HG03039 (cell line): Measurements from ENCODE around the gene RALGPS1.
"Not testable (repeated sequence)": the region's sequence is repeated elsewhere in the genome, so short reads cannot be mapped to it uniquely, and the experiment has no call there.

ENCODE experiments used
- ATAC-seq: cut with Tn5 transposase; IDR thresholded peaks from one replicate; pipeline ENCODE4 v1.9.1; 2021; ENCODE audit warnings: mild to moderate bottlenecking, moderate library complexity; ENCODE audit not compliant: unreplicated experiment

The RALGPS1 gene

DNA sequence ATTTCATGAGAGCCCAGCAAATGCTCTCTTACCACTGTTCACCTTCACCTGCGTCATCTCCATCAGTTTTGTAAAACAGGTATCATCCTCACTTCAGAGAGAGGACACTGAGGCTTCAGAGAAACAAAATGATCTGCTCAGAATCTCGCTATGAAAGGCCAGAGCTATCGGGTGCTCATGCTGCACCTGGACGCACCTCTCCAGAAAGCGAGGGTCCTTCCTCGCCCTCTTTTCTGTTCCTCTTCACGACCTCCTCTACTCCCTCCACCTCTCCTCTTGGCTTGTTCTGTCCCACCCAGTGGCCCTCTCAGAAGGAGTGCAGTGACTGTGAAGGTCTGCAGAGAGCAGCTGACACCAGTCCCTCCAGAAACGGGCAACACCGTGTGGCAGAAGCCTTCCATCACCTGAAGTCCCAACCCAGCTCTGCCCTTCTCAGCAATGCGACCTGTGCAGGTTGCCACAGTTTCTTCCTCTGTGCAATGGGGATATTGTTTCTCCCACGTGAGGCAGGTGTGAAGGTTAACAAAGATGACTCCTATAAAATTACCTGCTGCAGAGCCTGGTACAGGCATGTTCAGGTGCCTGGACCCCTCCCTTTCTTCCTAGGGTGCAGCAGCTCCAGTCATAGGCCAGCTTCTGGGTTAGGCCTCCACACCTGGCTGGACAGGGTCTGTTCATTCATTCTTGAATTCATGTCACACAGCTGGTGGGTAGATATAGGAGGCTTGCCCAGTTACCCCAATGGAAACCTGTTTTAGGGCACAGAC lies 253.2 kb downstream of the RALGPS1 start:
- ATAC-seq: no peak

DNA sequence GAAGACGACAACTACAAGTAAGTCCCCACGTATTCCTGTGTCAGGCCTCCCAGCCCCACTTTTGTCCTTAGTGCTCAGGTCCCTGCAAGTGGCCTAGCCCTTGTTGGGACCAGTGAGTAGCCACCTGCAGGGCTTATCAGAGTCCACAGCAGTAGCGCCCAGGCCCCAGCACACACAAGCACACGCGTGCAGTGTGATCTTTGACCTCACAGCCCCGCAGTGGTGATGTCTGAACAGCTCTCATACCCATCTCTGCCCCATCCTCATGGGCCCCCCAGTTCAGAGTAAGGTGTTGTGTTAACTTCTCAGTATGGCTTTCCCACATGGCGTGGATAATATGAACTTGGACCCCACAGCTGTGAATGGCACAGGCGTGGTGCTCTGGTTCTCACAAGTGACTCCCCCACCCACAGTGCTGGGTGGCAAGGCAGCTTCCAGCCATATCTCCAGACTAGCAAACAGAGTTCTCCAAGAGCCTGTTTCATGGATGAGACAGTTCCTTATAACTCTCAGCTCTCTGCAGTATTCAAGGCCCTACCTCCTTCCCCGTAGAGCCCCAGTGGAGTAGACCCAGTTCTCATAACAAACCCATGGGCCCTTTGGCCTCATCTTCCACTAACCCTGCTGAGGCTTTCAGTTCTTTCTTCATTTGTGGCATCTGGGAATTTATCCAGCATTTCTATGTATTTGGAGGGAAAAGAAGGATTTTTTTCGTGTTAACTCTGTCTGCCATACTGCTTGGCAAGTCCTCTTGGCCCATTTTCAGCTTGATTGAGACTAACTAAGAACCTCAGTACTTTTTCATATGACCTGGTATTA lies 254.4 kb downstream of the RALGPS1 start:
- no peak for ATAC-seq

DNA sequence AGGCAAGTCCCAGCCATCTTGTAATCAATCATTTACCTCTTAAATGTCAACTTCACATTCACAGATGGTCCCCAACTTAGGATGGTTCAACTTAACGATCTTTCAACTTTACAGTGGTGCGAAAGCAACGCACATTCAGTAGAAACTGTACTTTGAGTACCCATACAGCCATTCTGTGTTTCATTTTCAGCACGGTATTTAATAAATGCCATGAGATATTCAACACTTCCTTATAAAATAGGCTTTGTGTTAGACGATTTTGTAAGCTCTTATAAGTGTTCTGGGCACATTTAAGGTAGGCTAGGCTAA lies 254.9 kb downstream of the RALGPS1 start:
- no peak for ATAC-seq

DNA sequence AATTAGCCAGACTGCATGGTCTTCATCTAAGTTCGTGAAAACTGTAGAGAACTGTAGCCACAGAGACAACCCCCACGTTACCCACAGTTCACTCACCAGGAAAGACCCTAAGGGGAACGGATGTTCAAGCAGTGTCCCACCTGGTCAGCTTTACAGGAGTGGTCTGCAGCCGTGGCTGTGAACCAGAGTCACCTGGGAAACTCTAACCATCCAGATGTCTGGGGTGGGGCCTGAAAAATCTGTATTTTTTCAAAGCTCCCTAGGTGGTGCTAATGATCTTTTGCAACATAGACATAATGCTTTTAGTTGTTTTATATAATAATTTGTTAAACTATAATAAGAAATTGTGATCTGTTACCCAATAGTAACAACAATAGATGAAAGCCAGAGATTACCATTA lies 255.5 kb downstream of the RALGPS1 start:
- no peak for ATAC-seq

DNA sequence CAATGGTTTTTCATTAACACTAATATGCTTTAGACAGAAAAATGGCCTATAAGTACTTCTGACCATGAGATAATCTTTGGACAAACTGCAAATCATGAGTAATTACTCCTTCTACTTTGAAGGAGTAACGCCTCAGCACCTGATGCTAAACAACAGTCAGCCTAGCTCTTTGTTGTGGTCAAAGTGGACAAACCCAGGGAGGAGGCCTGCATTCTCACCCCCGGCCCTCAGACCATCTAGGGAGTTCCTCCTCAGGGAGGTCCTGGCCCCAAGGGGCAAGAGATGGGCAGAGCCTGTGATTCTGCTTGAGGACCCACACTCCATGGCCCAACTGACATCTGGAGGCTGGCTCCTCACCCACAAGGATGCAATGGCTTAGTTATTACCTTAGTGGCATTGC lies 256.1 kb downstream of the RALGPS1 start:
- ATAC-seq: no peak

DNA sequence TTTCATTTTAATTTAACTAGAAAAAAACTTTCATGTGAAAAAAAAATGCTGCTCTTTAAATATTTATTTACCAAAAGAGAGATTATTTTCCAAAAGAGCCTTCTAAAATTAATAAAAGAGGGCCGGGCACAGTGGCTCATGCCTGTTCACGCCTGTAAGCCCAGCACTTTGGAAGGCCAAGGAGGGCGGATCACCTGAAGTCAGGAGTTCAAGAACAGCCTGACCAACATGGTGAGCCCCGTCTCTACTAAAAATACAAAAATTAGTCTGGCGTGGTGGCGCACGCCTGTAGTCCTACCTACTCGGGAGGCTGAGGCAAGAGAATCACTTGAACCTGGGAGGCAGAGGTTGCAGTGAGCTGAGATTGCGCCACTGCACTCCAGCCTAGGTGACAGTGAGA lies 256.8 kb downstream of the RALGPS1 start:
- ATAC-seq: not testable (repeated sequence)

DNA sequence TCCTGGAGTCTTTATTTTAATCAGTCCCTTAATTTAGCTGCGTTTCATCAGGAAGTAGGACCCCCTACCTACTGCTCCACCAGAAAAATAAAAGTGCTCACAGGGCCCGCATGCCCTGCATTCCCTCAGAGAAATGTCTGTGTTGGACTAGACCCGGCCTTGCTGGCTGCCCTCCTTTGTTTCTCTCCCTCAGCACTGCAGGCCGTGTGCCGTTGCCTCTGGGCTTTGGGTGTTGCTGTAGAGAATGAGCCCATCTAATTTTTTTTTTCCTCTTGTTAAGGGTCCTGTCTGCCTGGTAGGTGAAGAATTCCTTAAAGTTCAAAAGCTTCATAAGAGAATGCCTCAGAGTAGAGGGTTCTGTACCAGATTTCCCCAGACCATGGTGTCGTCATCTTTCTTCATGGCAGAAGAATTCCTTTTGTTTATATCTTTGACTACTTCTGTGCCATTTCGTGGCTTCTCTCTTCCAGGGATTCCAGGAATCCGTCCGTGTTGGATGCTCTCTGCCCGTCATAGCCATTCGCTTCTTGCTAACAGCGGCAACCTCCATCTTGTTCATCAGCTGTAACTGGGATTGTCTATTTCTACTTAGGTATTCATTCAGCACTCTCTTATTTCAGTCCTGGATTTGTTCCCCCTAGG lies 257.6 kb downstream of the RALGPS1 start:
- no peak for ATAC-seq

DNA sequence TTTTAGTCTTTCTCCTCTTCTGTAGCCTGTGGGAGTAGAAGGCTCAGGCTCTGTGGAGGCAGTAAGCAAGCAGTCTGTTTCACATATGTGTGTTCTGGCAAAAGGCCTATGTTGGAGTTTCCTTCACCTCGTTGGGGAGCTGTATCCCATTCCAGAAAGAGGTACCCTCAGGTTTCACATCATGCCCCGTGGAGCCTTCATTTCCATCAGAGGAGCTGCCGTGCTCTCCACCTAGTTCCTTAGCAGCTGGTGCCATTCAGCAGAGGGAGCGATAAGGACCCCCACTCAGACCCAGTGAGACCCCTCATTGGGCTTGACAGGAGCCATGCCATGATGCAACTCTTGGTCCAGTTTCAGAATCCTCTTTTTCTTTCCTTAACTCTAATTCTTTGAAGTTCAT lies 258.5 kb downstream of the RALGPS1 start:
- no peak for ATAC-seq

DNA sequence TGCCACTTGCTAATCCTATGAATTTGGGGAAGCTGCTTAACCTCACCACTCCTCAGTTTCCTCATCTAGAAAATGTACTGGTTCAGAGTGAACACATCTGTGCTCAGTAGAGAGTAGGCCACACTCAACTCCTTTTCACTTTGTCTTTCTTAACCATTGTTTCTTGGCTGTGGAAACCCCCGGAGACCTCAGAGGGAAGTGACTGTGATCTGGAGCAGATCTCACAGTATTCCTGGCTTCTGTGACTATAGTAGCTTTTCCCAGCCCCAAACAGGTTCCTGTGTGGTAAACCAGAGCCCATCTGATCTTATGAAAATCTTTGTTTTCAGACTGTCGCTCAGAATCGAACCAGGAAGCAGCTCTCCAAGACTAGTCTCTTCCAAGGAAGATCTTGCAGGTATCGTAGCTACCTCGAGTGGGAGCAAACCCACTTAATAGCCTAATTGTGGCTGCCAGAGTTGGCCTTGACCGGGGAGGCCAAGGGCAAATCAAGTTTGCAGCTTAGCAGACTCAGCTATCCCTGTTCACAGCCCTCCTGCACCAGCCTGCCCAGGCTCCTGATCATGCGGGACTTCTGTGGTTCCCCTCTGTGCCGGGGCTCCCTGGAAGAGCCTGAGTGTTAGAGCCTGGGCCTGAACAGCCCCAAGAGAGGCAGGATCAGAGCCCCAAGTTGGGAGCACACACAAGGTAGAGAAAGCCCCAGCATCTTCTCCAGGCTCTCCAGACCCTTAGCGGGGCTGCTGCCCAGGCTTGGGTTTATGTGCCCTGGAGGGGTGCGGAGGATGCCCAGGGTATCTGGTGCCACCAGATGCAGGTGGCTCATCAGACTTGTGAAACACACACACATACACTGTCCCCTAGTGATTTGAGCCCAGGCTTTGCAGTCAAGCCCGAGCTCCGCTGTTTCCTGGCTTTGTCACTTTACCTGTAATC lies 260.1 kb downstream of the RALGPS1 start:
- ATAC-seq: no peak

DNA sequence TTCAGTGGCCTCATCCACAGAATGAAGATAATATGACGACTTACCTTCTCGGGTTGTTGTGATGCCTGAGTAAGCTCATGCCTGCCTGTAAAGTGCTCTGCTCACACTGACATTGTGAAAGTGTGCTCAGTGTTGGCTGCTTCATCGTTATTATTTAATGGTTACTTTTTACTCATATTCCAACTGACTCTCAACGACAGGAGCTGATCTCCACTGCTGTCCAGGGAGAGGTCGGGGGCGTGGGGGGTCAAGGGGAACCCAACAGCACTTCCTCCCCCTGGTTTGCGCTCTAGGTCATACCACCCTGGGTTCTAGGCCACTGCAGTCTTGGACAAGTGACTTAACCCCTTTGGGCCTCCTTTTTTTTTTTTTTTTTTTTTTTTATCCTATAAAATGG lies 260.7 kb downstream of the RALGPS1 start:
- no peak for ATAC-seq

DNA sequence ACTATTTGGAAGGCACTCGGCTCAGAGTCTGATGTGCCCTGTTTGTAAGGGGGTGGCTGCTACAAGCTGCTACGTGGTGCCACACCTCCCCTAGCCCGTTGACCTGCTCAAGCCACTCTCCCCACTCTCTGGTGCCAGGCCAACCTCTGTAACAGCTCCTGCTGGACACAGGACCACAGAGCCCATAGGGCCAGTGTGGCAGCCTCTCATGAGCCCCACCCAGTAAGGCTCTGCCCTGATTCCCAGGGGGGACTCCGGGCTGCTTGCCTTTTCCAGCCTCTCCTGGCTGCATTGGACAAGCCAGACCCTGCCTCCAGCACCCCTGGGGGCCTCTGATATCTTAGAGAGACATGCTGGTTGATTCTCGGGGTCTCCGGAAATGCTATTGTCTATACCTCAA lies 261.2 kb downstream of the RALGPS1 start:
- ATAC-seq: no peak

DNA sequence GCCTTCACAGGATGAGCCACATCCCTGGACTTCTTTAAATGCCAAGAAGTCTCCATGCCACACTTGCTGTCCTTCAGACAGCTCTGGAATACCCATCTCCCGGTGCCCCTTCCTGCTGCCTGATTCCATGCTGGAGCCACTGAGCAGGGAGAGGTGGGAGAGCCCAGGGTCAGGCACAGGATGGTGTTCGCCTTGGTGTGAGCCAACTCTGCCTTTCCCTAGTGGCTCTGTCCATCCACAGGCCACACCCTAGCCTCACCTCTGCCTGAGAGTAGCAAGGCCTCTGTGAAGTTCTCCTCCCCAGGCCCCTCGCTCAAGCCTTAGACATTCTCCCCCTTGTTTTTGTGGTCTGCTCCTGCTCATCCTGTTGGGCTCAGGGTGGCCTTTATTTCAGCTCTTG lies 262.0 kb downstream of the RALGPS1 start:
- ATAC-seq: no peak

DNA sequence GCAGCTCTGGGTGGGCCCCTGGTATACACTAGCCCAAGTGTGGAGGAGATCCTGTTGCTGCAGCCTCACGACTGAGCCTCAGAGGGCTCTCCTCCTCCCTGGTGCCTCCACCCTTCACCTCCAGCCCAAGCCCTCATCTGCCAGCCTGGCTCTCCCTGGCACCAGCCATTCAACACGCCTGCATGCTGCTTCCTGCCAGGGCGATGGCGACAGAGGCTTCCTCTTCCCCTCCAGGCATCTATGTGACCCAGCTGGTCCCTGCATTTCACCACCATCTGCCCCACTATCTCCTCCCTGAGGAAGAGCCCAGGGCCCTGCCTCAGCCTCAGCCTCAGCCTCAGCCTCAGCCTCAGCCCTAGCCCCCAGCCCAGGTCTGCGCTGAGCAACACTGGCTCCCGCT lies 262.6 kb downstream of the RALGPS1 start:
- ATAC-seq: no peak

DNA sequence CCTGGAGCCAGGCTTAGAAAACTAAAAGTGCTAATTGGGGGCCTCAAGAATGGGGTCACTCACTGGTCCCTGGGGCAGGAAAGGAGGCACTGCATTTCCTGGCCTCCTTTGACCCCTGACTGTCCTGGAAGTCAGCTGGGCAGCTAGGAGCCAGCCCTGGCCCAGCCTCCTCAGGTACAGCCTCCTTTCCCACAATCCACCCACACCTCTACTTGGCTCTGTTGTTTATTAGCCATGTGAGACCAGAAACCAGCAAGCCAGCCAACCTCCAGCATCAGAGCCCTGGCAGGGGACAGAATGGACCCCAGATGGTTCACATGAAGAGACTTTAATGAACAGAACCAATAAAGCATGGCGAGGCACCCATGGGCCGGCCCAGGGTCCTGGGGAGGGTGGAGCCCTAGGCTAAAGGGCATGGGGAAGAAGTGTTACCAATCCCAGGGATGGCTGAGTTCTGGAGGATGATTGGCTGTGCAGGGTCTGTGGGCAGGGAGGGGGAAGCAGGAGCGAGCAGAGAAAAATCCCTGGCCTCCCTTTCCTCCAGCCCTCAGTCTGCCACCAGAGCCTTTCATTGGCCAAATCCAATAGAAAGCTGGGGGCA lies 263.2 kb downstream of the RALGPS1 start:
- ATAC-seq: no peak

DNA sequence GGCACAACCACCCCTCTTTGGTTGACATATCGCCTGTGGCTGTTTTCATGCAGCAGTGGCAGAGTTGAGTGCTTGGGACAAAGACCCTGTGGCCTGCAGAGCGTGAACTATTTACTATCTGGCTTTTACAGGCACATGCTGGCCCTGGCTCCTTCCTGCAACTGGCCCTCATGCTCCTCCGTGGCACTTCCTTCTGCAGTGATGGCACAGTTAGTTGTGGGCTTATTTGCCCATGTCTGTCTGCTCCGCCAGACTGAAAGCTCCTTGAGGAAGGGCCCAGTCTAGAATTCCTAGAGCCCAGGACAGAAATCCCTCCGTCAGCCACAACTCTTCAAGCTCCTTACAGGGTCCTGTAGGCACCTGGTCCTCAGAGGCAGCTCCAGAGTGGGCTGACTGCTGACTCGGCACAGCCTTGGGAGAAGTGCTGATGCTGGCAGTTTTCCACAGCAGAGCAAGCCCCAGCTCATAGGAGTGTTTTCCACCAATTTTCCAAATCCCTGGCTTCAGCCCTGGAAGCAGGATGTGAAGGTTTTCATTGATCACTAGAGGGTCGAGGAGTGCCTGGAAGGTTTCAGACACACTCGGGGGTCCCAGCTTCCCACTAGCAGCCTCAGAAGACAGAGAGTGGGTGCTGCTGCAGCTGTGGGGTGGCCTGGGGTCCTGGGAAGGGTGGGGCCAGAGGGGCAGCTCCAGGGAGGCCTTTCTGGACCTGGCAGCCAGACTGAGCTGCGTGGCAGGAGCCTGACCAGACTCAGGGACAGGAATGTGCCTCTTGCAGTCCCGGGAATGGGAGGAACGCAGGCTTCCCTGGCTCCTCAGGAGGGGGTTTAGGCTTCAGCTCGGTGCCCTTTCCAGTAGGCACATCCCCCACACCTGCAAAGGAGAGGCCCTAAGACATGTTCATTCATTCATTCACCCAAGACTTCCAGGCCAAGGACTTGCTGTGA lies 264.4 kb downstream of the RALGPS1 start:
- no peak for ATAC-seq

DNA sequence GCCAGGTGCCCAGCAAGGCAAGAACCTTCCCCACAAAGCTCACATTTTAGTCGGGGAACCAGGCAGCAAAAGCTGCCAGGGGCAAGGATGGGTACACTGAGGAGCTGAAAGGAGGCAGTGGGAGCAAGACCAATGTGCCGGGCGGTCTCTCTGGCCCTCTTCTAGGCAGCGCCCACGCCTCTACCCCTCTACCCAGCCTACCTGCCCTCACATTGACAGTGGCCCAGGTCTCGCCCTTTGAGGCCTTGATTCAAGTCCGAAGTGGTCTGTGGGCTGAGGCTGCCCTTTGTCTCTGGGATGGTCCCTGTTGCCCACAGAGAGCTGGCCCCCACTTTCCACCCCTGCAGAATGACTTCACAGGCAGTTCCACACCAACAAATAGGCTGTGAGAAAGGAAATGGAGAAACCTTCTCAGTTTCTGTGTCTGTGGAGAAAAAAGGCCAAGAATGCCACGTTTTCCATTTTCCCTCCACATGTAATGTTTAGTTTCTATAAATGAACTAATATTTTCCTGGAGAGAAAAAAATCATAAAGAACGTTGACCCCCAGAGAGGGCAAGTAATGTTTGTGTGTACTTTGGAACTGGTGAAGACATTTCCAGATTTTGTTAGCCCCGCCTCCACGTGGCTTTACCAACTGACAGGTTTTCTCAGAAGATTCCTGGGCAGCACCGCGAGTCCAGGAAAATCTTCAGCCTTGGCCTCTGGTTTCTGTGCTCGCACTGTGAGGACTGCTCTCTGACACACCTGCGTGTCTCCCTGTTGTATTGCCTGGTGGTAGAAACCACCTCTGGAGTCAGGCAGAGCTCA lies 265.3 kb downstream of the RALGPS1 start:
- ATAC-seq: no peak

DNA sequence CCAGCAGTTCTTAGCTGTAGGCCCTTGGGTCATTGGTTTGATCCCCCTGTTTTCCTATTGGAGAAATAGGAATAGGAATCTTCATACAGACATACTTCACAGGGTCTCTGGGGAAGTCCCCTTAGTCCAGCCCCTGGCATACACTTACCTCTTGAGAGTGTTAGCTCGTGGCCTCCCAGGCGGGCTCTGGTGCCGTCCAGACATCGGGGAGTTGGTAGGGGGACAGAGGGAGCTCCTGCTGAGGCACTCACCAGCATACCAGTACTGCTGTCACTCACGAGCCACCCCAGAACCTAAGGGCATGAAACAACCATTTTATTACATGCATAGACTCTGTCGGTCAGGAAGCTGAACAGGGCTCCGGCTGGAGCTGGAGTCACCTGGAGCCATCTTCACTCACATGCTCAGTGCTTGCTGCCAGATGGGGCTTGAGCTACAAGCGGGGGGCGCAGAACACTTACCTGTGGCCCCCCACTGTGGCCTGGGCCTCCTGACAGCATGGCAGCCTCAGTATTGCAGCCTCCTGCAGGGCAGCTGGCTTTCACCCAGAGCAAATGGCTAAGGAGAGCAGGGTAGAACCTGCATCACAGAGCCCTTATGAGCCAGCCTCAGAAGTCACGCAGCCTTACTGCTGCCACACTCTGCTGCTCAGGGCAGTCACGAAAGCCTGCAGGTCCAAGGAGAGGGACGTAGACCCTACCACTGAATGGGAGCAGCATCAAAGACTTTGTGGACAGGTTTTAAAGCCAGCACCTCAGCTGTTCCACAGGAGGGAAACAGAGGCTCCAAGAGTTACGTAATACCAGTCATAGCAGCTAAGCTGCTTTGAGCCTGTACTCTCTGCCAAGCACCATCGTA lies 266.1 kb downstream of the RALGPS1 start:
- ATAC-seq: no peak

DNA sequence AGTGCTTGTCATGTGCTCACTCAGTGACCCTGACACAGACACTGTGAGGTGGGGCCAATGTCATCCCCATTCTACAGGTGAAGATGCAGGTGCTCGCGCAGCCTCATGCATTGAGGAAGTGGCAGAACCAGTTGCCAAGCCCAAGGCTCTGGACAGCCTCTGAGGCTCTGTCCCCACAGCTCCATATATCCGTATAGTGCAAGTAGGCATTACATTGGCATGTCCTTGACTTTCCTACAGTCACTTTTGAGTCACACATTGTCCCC lies 266.7 kb downstream of the RALGPS1 start:
- ATAC-seq: no peak
